MM.1S (cell line): Measurements from ENCODE around the gene EN1.

Source experiments
- DNase-seq: peaks from one replicate; pipeline ENCODE4 v3.0.0-alpha.2; 2015
- H2AFZ ChIP-seq: fragments of 300-600 bp; sonication (generic); 2 replicates; pipeline ENCODE4 v1.6.0; 2016; ENCODE audit warnings: antibody characterized with exemption, low read length
- H3F3A ChIP-seq: fragments of 300-600 bp; sonication (generic); 2 replicates; pipeline ENCODE4 v1.6.1; 2016; ENCODE audit warnings: mild to moderate bottlenecking, antibody characterized with exemption, low read length, moderate library complexity, mixed read lengths; ENCODE audit not compliant: insufficient read depth
- H3K27ac ChIP-seq: fragments of 300-600 bp; sonication (generic); 2 replicates; pipeline ENCODE4 v1.5.1; 2016; ENCODE audit warnings: mild to moderate bottlenecking, low read length
- H3K27me3 ChIP-seq: fragments of 300-600 bp; sonication (generic); replicated peaks from 2 replicates; pipeline ENCODE4 v1.6.0; 2016; ENCODE audit warnings: low read length; ENCODE audit not compliant: insufficient read depth
- H3K36me3 ChIP-seq: fragments of 300-600 bp; sonication (generic); replicated peaks from 2 replicates; pipeline ENCODE4 v1.6.1; 2016; ENCODE audit warnings: mild to moderate bottlenecking, low read length, mixed read lengths; ENCODE audit not compliant: insufficient read depth
- H3K4me1 ChIP-seq: fragments of 300-600 bp; sonication (generic); 2 replicates; pipeline ENCODE4 v1.6.1; 2016; ENCODE audit warnings: low read length, mixed read lengths
- H3K4me2 ChIP-seq: fragments of 300-600 bp; sonication (generic); 2 replicates; pipeline ENCODE4 v1.6.0; 2016; ENCODE audit warnings: low read depth, low read length
- H3K4me3 ChIP-seq: fragments of 300-600 bp; sonication (generic); 2 replicates; pipeline ENCODE4 v1.5.1; 2016; ENCODE audit warnings: low read length, mixed read lengths
- H3K79me2 ChIP-seq: fragments of 300-600 bp; sonication (generic); 2 replicates; pipeline ENCODE4 v1.6.1; 2016; ENCODE audit warnings: mixed run types, low read length, mixed read lengths
- H3K9ac ChIP-seq: fragments of 300-600 bp; sonication (generic); 2 replicates; pipeline ENCODE4 v1.6.1; 2016; ENCODE audit warnings: low read length, mixed read lengths
- H3K9me2 ChIP-seq: fragments of 300-600 bp; sonication (generic); replicated peaks from 2 replicates; pipeline ENCODE4 v1.6.1; 2016; ENCODE audit warnings: mild to moderate bottlenecking, low read length, mixed read lengths; ENCODE audit not compliant: insufficient read depth
- H3K9me3 ChIP-seq: fragments of 300-600 bp; sonication (generic); replicated peaks from 2 replicates; pipeline ENCODE4 v1.6.1; 2016; ENCODE audit warnings: mild to moderate bottlenecking, low read length, mixed read lengths; ENCODE audit not compliant: insufficient read depth
- H4K20me1 ChIP-seq: fragments of 300-600 bp; sonication (generic); 2 replicates; pipeline ENCODE4 v1.6.1; 2016; ENCODE audit warnings: mild to moderate bottlenecking, low read length, moderate library complexity, mixed read lengths; ENCODE audit not compliant: insufficient read depth
- EZH2 ChIP-seq: fragments of 300-600 bp; sonication (generic); optimal IDR thresholded peaks from 2 replicates; pipeline ENCODE3; 2017; ENCODE audit warnings: low read depth, mild to moderate bottlenecking, antibody characterized with exemption, low read length, mixed read lengths
- EZH2phosphoT487 ChIP-seq: fragments of 300-600 bp; sonication (generic); IDR thresholded peaks from 2 replicates; pipeline ENCODE4 v1.6.1; 2018; ENCODE audit warnings: antibody characterized with exemption, low read length
- TF ChIP-seq, protein P1 (sequence below): fragments of 300-600 bp; sonication (generic); IDR thresholded peaks from 2 replicates; pipeline ENCODE4 v1.5.1; 2016; ENCODE audit warnings: antibody characterized with exemption, low read length, mixed read lengths

The EN1 gene

DNA sequence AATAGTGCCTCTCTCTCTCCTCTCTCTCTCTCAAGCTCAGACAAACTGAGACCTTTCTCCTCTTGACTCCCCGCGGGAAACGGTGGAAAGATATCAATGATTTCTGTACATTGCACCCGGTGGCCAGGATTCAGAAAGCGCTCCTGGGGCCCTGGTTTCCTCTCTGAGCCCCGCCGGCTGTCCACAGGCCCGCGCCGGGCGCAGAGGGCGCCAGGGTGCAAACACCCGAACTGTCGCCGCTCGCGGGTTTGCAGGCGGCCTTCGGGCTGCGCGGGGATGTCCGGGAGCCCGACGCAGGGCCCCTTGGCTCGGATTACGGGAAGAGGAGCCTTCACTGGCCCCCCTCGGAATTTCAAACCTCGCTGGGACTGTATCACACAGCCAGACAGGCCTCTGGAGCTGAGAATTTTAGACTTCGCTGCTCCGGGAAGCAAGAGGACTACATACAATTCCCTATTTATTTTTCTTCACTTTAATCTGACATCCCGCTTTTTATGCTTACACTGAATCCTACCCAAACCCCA lies 5.2 kb upstream of the EN1 start:
- no peak overlapping the region for H3K4me2 ChIP-seq
- H3K9ac ChIP-seq = no peak overlapping the region
- H2AFZ ChIP-seq = no peak overlapping the region
- no peaks in the 10 kb centered on the region for H4K20me1 ChIP-seq
- H3K9me2 ChIP-seq = no peaks in the 10 kb centered on the region
- H3K9me3 ChIP-seq = no peaks in the 10 kb centered on the region
- H3K79me2 ChIP-seq = no peaks in the 10 kb centered on the region
- H3K36me3 ChIP-seq = no peaks in the 10 kb centered on the region
- H3K4me3 ChIP-seq = no peak overlapping the region
- H3K4me1 ChIP-seq = peaks cover 5% of the 10 kb centered on the region; the same call in 1 of the 2 replicates
- TF ChIP-seq, protein P1, sequence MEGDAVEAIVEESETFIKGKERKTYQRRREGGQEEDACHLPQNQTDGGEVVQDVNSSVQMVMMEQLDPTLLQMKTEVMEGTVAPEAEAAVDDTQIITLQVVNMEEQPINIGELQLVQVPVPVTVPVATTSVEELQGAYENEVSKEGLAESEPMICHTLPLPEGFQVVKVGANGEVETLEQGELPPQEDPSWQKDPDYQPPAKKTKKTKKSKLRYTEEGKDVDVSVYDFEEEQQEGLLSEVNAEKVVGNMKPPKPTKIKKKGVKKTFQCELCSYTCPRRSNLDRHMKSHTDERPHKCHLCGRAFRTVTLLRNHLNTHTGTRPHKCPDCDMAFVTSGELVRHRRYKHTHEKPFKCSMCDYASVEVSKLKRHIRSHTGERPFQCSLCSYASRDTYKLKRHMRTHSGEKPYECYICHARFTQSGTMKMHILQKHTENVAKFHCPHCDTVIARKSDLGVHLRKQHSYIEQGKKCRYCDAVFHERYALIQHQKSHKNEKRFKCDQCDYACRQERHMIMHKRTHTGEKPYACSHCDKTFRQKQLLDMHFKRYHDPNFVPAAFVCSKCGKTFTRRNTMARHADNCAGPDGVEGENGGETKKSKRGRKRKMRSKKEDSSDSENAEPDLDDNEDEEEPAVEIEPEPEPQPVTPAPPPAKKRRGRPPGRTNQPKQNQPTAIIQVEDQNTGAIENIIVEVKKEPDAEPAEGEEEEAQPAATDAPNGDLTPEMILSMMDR = no peak
- TF ChIP-seq EZH2 = no peak
- no peak for TF ChIP-seq EZH2phosphoT487
- H3F3A ChIP-seq = no peaks in the 10 kb centered on the region
- H3K27ac ChIP-seq = no peak overlapping the region
- no peak for DNase-seq
- peaks cover 69% of the 10 kb centered on the region for H3K27me3 ChIP-seq

DNA sequence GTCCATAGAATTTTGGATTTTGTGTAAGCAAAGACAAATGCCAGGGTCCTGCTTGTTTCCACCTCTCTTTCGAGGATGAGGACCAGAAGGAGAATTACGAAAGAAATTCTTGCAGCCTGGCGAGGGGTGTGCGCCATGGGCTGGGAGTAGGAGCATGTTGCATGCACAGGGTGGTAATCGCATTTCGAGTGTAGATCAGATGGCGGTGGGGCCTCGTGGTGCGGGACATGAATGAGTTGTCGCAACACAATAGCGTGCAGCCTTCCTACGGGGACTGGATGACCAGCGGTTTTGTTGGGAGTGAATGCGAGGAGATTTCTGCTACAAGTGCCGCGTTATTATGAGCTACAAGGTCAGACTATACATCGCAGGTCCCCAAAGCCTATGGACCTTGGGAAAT lies 4.2 kb upstream of the EN1 start:
- Histone ChIP-seq H3K9me2 (no peaks in the 10 kb centered on the region), H3K36me3 (no peaks in the 10 kb centered on the region), H3K27ac (no peak overlapping the region), H3K4me2 (no peak overlapping the region), H3K79me2 (no peaks in the 10 kb centered on the region), H3K27me3 (peaks cover 65% of the 10 kb centered on the region), H4K20me1 (no peaks in the 10 kb centered on the region), H3K9ac (no peak overlapping the region), H3F3A (no peaks in the 10 kb centered on the region), H3K9me3 (no peaks in the 10 kb centered on the region), H3K4me1 (peaks cover 1% of the 10 kb centered on the region; the same call in 1 of the 2 replicates), H3K4me3 (no peak overlapping the region), H2AFZ (no peak overlapping the region)
- DNase-seq = no peak
- no peak for TF ChIP-seq EZH2phosphoT487
- TF ChIP-seq EZH2 = no peak
- TF ChIP-seq, protein P1 = no peak

DNA sequence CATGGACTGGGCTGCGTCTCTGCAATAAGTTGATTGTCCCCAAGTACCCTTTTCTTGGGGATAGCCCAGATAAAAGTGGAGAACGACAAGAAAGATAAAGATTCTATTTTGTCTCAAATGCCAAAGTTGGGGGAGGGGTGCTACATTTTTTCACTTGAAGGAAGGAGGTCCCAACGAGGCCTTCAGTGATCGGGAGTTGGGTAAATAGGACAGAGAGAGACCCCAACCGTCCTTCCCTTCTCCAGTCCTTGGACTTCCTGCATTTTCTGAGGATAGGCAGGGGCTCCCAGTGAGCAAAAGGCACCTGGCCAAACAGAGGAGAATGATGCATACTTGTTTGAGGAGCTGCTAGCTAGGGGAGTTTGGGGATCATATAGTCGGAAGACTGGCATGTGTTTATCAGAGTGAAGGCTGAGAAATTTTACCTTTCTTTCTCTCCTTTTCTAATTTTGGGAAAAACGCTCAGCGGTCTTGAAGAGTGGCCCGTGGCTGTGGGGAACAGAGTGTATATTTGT lies 3.5 kb upstream of the EN1 start:
- H3K4me1 ChIP-seq = no peaks in the 10 kb centered on the region
- no peaks in the 10 kb centered on the region for H3F3A ChIP-seq
- DNase-seq = no peak
- peaks cover 65% of the 10 kb centered on the region for H3K27me3 ChIP-seq
- no peak overlapping the region for H3K9ac ChIP-seq
- no peak overlapping the region for H3K4me2 ChIP-seq
- no peak overlapping the region for H3K27ac ChIP-seq
- no peak overlapping the region for H2AFZ ChIP-seq
- no peaks in the 10 kb centered on the region for H3K9me3 ChIP-seq
- H4K20me1 ChIP-seq = no peaks in the 10 kb centered on the region
- no peaks in the 10 kb centered on the region for H3K79me2 ChIP-seq
- H3K4me3 ChIP-seq = no peak overlapping the region
- no peak for TF ChIP-seq EZH2phosphoT487
- no peak for TF ChIP-seq EZH2
- no peaks in the 10 kb centered on the region for H3K9me2 ChIP-seq
- no peaks in the 10 kb centered on the region for H3K36me3 ChIP-seq

DNA sequence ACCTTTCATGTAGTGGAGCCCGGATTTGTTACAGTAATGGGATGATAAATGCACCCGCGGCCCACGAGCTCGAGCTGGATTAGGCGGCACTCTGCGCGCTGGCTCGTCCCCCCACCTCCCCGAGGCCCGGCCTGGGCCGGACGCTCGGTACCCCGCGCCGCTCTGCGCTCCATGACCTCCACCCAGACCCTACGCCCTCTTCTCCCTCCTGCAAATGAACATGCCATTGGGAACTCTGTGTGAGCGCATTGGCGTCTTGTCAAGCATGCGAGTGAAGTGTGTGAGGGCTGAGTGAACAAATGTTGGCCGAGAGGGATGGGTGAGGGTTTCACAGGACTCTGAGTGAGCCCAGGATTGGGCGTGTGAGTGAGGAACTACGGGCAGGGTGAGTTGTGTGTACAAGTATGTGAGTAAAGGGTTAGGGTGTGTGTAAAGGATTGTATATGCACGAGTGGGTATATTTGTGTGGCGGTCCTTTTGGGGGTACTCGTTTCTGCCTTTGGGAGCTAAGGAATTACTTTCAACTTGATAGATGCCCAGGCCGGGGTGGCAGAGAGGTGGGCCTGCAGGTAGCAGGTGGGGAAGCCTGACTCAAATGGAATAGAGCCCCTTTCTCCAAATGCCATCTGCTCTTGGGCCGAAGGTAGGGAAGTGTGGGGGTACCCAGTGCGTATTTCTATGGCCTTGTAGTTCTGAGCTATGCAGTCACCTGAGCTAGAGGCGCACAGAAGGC lies 2.9 kb upstream of the EN1 start:
- no peak overlapping the region for H2AFZ ChIP-seq
- H3K79me2 ChIP-seq = no peaks in the 10 kb centered on the region
- H3K4me3 ChIP-seq = no peak overlapping the region
- no peak overlapping the region for H3K27ac ChIP-seq
- H3K4me1 ChIP-seq = no peaks in the 10 kb centered on the region
- no peak for DNase-seq
- H3K4me2 ChIP-seq = no peak overlapping the region
- TF ChIP-seq EZH2 = no peak
- TF ChIP-seq, protein P1 = no peak
- no peak for TF ChIP-seq EZH2phosphoT487
- peaks cover 65% of the 10 kb centered on the region for H3K27me3 ChIP-seq
- no peaks in the 10 kb centered on the region for H3K36me3 ChIP-seq
- H3F3A ChIP-seq = no peaks in the 10 kb centered on the region
- no peak overlapping the region for H3K9ac ChIP-seq
- H3K9me2 ChIP-seq = no peaks in the 10 kb centered on the region
- no peaks in the 10 kb centered on the region for H4K20me1 ChIP-seq
- no peaks in the 10 kb centered on the region for H3K9me3 ChIP-seq
